Loucy (cell line): ENCODE data around the gene TOMM6.

Source experiments
- H2AFZ ChIP-seq: fragments of 200-600 bp; sonication (generic); 2 replicates; pipeline ENCODE4 v1.6.0; 2016; ENCODE audit warnings: antibody characterized with exemption, mild to moderate bottlenecking, low read length, moderate library complexity
- H3F3A ChIP-seq: fragments of 200-600 bp; 2 replicates; pipeline ENCODE4 v1.6.0; 2016; ENCODE audit warnings: antibody characterized with exemption, low read depth, mild to moderate bottlenecking
- H3K27me3 ChIP-seq: fragments of 200-600 bp; sonication (generic); 2 replicates; pipeline ENCODE4 v1.6.1; 2014; ENCODE audit warnings: low read length, mild to moderate bottlenecking; ENCODE audit not compliant: insufficient read depth, poor library complexity, severe bottlenecking
- H3K36me3 ChIP-seq: fragments of 200-600 bp; sonication (generic); 2 replicates; pipeline ENCODE4 v1.6.1; 2016; ENCODE audit warnings: low read length; ENCODE audit not compliant: insufficient read depth
- H3K4me1 ChIP-seq: fragments of 200-600 bp; sonication (generic); 2 replicates; pipeline ENCODE4 v1.5.1; 2014; ENCODE audit warnings: low read length, mild to moderate bottlenecking; ENCODE audit not compliant: insufficient read depth, poor library complexity, severe bottlenecking
- H3K4me2 ChIP-seq: fragments of 200-600 bp; sonication (generic); 2 replicates; pipeline ENCODE4 v1.6.0; 2014; ENCODE audit warnings: antibody characterized with exemption, low read length, low read depth, mild to moderate bottlenecking; ENCODE audit not compliant: poor library complexity, severe bottlenecking
- H3K4me3 ChIP-seq: fragments of 200-600 bp; sonication (generic); 2 replicates; pipeline ENCODE4 v1.5.1; 2014; ENCODE audit warnings: low read length, mild to moderate bottlenecking, mixed read lengths; ENCODE audit not compliant: poor library complexity, severe bottlenecking
- H3K79me2 ChIP-seq: fragments of 200-600 bp; sonication (generic); 2 replicates; pipeline ENCODE4 v1.6.1; 2014; ENCODE audit warnings: low read length; ENCODE audit not compliant: insufficient read depth
- H3K9ac ChIP-seq: fragments of 200-600 bp; sonication (generic); 2 replicates; pipeline ENCODE4 v1.6.0; 2014; ENCODE audit warnings: mild to moderate bottlenecking, low read depth, low read length, moderate library complexity; ENCODE audit not compliant: poor library complexity, severe bottlenecking
- H3K9me2 ChIP-seq: fragments of 200-600 bp; sonication (generic); replicated peaks from 2 replicates; pipeline ENCODE4 v1.6.1; 2016; ENCODE audit warnings: low read depth, low read length, mixed read lengths
- H3K9me3 ChIP-seq: fragments of 200-600 bp; sonication (generic); 2 replicates; pipeline ENCODE4 v1.6.1; 2014; ENCODE audit warnings: mild to moderate bottlenecking, antibody characterized with exemption, low read length, low read depth; ENCODE audit not compliant: insufficient read depth
- H4K20me1 ChIP-seq: fragments of 200-600 bp; sonication (generic); 2 replicates; pipeline ENCODE4 v1.6.0; 2014; ENCODE audit warnings: antibody characterized with exemption, low read length, mild to moderate bottlenecking; ENCODE audit not compliant: insufficient read depth, poor library complexity, severe bottlenecking
- CTCF ChIP-seq: fragments of 200-600 bp; sonication (generic); conservative IDR thresholded peaks from 2 replicates; pipeline ENCODE4 v1.5.1; 2014; ENCODE audit warnings: mild to moderate bottlenecking, antibody characterized with exemption, low read length
- EZH2phosphoT487 ChIP-seq: fragments of 200-600 bp; IDR thresholded peaks from 2 replicates; pipeline ENCODE4 v1.6.1; 2018; ENCODE audit warnings: antibody characterized with exemption, mild to moderate bottlenecking, moderate library complexity, borderline replicate concordance

Gene TOMM6

DNA sequence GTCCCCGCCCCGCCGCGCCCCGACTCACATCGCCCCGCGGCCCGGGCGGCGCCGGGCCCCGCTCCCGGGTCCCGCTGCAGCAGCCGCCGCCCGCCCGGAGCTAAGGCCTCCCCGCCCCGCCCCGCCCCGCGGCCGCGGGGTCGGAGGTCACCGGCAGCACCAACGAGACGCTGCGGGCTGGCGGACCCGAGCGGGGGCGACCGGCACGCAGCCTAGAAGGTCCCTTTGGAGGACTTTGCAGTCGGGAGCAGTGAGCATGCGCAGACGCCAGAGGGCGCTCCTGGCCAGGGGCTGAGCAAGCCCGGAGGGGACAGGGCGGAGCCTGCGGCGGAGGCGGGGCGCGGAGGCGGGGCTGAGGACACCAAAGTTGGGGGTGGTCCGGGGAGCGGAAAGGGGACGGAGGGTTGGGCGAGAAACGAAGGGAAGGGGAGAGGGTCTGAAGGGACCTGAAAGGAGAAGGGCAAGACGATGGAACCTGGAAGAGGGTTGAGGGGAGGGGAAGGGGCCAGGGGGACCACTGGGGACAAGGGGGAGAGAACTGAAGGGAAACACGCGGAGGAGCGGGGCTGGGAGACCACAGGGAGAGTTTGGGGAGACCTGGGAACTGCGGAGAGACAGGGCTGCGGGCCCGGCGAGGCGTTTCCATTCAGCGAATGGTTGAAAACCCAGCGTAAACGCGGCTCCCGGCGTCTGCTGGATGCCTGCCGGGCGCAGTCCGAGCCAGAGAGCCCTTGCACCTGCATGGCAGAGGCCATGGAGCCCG, 7.5 kb upstream of the TOMM6 start, which contains the start of gene FRS3:
TSS of gene FRS3 (minus strand) at position 113 of the 763 bp plus-strand sequence. CDS start 2,913 bp downstream, outside the sequence.
- Histone ChIP-seq H3F3A (no peaks in the 10 kb centered on the region), H3K9ac (peak within 1 kb of the TSS; percentile 79), H3K4me1 (peaks cover 19% of the 10 kb centered on the region), H3K79me2 (peaks cover 9% of the 10 kb centered on the region), H3K4me3 (peak within 1 kb of the TSS; percentile 96), H3K4me2 (peak within 1 kb of the TSS; percentile 97), H3K27me3 (no peaks in the 10 kb centered on the region), H3K9me3 (no peaks in the 10 kb centered on the region), H3K9me2 (no peaks in the 10 kb centered on the region), H2AFZ (peak within 1 kb of the TSS; percentile 92), H3K36me3 (no peaks in the 10 kb centered on the region), H4K20me1 (peaks cover 5% of the 10 kb centered on the region)
- no peak for TF ChIP-seq EZH2phosphoT487
- TF ChIP-seq CTCF, result peak; percentile 88

GRCh38 chr6:41780551-41781365, 6.7 kb upstream of the TOMM6 start, which contains the start of gene PRICKLE4:
Gene PRICKLE4 (plus strand): TSS chr6:41780782. CDS start chr6:41783474, 2,692 bp downstream.
- no peaks in the 10 kb centered on the region for H3K36me3 ChIP-seq
- TF ChIP-seq EZH2phosphoT487 (no peak), CTCF (no peak)
- H2AFZ ChIP-seq, result peak within 1 kb of the TSS; percentile 92
- H3K27me3 ChIP-seq, result no peaks in the 10 kb centered on the region
- H3K9ac ChIP-seq, result peak within 1 kb of the TSS; percentile 79
- H3K9me3 ChIP-seq, result no peaks in the 10 kb centered on the region
- no peaks in the 10 kb centered on the region for H3F3A ChIP-seq
- no peaks in the 10 kb centered on the region for H3K9me2 ChIP-seq
- H3K79me2 ChIP-seq, result peaks cover 13% of the 10 kb centered on the region
- H3K4me3 ChIP-seq, result peak within 1 kb of the TSS; percentile 96
- H3K4me1 ChIP-seq, result peaks cover 27% of the 10 kb centered on the region
- peak within 1 kb of the TSS; percentile 97 for H3K4me2 ChIP-seq
- peaks cover 5% of the 10 kb centered on the region for H4K20me1 ChIP-seq

DNA sequence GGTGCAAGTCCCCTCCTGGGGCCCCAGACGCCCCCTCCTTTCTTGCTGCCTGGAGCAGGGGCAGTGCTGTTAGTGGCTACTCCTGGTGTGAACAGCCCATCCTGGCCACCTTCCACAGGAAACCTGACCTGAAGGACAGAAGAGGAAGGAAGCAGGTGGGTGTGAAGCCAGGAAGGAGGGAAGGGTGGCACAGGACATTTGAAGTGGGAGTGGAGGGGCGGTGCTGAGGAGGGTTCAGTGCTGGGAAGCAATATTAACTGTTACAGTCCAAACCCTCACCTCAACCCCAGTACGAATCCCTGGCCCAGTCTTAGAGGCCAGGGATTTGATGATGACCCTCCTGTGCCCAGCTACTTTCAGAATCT, 6.1 kb upstream of the TOMM6 start:
- Histone ChIP-seq H3K4me3 (peak overlapping the region; percentile 91), H3K9me3 (no peaks in the 10 kb centered on the region), H3F3A (no peaks in the 10 kb centered on the region), H3K27me3 (no peaks in the 10 kb centered on the region), H3K9me2 (no peaks in the 10 kb centered on the region), H3K4me1 (peaks cover 31% of the 10 kb centered on the region), H3K36me3 (no peaks in the 10 kb centered on the region), H4K20me1 (peaks cover 10% of the 10 kb centered on the region), H3K9ac (peak overlapping the region; percentile 73), H3K4me2 (peak overlapping the region; percentile 97), H2AFZ (0 out of 2 replicates have a peak overlapping the region, but pooled peaks have one; percentile 59), H3K79me2 (peaks cover 19% of the 10 kb centered on the region)
- TF ChIP-seq EZH2phosphoT487 (no peak), CTCF (no peak)
